ENCODE measurements around the gene PTPRR. TPM values are rescaled to one million over a fixed set of nuclear protein-coding genes. Genes with fewer than 3 reads are reported as not detected.

The PTPRR gene
- total and polyA plus RNA-seq, 9 donors: 0.15 to 1.5 (median 0.32) TPM; not detected in 1

- no peaks in the 10 kb centered on the region for H3K9me3 ChIP-seq
- 72 to 79% (median 76%) methylated on average over 5 of the region's 5 CpGs for WGBS, 3 donors
- no peaks in the 10 kb centered on the region for H3K27me3 ChIP-seq
- no peak for TF ChIP-seq EP300 (IDR thresholded peaks at IDR 0.05)
- TF ChIP-seq CTCF (IDR thresholded peaks at IDR 0.05): no peak
- TF ChIP-seq POLR2A (IDR thresholded peaks at IDR 0.05): no peak
- H3K4me1 ChIP-seq (ENCODE audit: insufficient read depth): no peaks in the 10 kb centered on the region
- H3K4me3 ChIP-seq: no peak overlapping the region
- intact Hi-C loops (cut with DNase I): no loop called here
- no peak overlapping the region for H3K27ac ChIP-seq
- DNase-seq: no peak
- no peaks in the 10 kb centered on the region for H3K36me3 ChIP-seq
These were observed 229.4 kb downstream of the PTPRR start for GRCh38 chr12:70691018-70691672.

- Histone ChIP-seq H3K4me1 (ENCODE audit: insufficient read depth) (no peaks in the 10 kb centered on the region), H3K27ac (no peak overlapping the region), H3K4me3 (no peak overlapping the region), H3K9me3 (no peaks in the 10 kb centered on the region), H3K36me3 (no peaks in the 10 kb centered on the region), H3K27me3 (no peaks in the 10 kb centered on the region)
- no peak for DNase-seq
- intact Hi-C loops (cut with DNase I): no loop called here
- TF ChIP-seq EP300 (IDR thresholded peaks at IDR 0.05): no peak
- no peak for TF ChIP-seq POLR2A (IDR thresholded peaks at IDR 0.05)
- no peak for TF ChIP-seq CTCF (IDR thresholded peaks at IDR 0.05)
- 71 to 79% (median 75%) methylated on average over 1 of the region's 1 CpG for WGBS, 3 donors
These were observed 233.6 kb downstream of the PTPRR start for GRCh38 chr12:70686907-70687306.

GRCh38 chr12:70686299-70686698, 234.2 kb downstream of the PTPRR start:
- WGBS, 3 donors: 62 to 67% (median 65%) methylated on average over 2 of the region's 2 CpGs

GRCh38 chr12:70683976-70684375, 236.6 kb downstream of the PTPRR start:
- TF ChIP-seq POLR2A (IDR thresholded peaks at IDR 0.05): no peak
- no peak for TF ChIP-seq CTCF (IDR thresholded peaks at IDR 0.05)
- TF ChIP-seq EP300 (IDR thresholded peaks at IDR 0.05): no peak
- intact Hi-C loops (cut with DNase I): no loop called here
- Histone ChIP-seq H3K36me3 (no peaks in the 10 kb centered on the region), H3K4me1 (ENCODE audit: insufficient read depth) (no peaks in the 10 kb centered on the region), H3K27me3 (no peaks in the 10 kb centered on the region), H3K9me3 (no peaks in the 10 kb centered on the region), H3K27ac (no peak overlapping the region), H3K4me3 (no peak overlapping the region)
- 77 to 84% (median 78%) methylated on average over 3 of the region's 3 CpGs for WGBS, 3 donors
- DNase-seq: no peak

More at GRCh38 chr12:70686299-70686698, 234.2 kb downstream of the PTPRR start:
- no peaks in the 10 kb centered on the region for H3K9me3 ChIP-seq
- H3K36me3 ChIP-seq: no peaks in the 10 kb centered on the region
- H3K4me3 ChIP-seq: no peak overlapping the region
- no peak for DNase-seq
- H3K27ac ChIP-seq: no peak overlapping the region
- TF ChIP-seq POLR2A (IDR thresholded peaks at IDR 0.05): no peak
- TF ChIP-seq CTCF (IDR thresholded peaks at IDR 0.05): no peak
- no peak for TF ChIP-seq EP300 (IDR thresholded peaks at IDR 0.05)
- H3K4me1 ChIP-seq (ENCODE audit: insufficient read depth): no peaks in the 10 kb centered on the region
- H3K27me3 ChIP-seq: no peaks in the 10 kb centered on the region
- intact Hi-C loops (cut with DNase I): no loop called here

Measured in ovary (tissue), 9 donors.